ENCODE results near the gene SASH1.
"Not testable (repeated sequence)": the region's sequence is repeated elsewhere in the genome, so short reads cannot be mapped to it uniquely, and the experiment has no call there.

The SASH1 gene

DNA sequence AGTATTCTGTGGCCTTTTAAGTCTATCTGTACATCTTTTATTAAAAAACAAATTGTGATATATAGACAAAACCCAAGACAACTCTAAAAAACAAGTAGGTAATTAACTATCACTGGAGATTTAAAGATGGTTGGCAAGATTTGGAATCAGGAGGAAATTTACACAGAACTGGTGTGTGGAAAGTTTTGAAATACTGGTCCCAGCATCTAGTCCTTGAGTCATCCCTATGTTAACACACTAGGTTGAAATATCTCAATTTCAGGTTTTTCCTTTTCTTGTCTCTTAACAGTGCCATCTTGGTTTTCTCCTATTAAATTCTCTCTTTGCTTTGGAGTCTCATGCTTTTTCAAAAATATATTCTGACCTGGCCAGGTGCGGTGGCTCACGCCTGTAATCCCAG lies 27.5 kb downstream of the SASH1 start:
- no peak overlapping the region for H3K9ac ChIP-seq (ENCODE audit: insufficient read length, low read depth)
- no peaks in the 10 kb centered on the region for H3K9me3 ChIP-seq (ENCODE audit: insufficient read depth, low read length)
- H3K4me3 ChIP-seq (ENCODE audit: insufficient read length, low read depth): no peak overlapping the region
- DNase-seq (ENCODE audit: low read depth, low spot score): no peak
- TF ChIP-seq SUZ12 (IDR thresholded peaks at IDR 0.05; ENCODE audit: extremely low read depth, insufficient read depth, insufficient read length): no peak
- TF ChIP-seq YY1 (IDR thresholded peaks at IDR 0.05; ENCODE audit: insufficient read depth, insufficient read length): no peak
- no peak for TF ChIP-seq ZNF274 (IDR thresholded peaks at IDR 0.05; ENCODE audit: low read depth, low read length)
- no peaks in the 10 kb centered on the region for H3K27me3 ChIP-seq (ENCODE audit: insufficient read depth, insufficient read length)
- no peaks in the 10 kb centered on the region for H3K4me1 ChIP-seq (ENCODE audit: insufficient read depth, insufficient read length)
- no peaks in the 10 kb centered on the region for H3K36me3 ChIP-seq (ENCODE audit: insufficient read depth, insufficient read length, low read length)

DNA sequence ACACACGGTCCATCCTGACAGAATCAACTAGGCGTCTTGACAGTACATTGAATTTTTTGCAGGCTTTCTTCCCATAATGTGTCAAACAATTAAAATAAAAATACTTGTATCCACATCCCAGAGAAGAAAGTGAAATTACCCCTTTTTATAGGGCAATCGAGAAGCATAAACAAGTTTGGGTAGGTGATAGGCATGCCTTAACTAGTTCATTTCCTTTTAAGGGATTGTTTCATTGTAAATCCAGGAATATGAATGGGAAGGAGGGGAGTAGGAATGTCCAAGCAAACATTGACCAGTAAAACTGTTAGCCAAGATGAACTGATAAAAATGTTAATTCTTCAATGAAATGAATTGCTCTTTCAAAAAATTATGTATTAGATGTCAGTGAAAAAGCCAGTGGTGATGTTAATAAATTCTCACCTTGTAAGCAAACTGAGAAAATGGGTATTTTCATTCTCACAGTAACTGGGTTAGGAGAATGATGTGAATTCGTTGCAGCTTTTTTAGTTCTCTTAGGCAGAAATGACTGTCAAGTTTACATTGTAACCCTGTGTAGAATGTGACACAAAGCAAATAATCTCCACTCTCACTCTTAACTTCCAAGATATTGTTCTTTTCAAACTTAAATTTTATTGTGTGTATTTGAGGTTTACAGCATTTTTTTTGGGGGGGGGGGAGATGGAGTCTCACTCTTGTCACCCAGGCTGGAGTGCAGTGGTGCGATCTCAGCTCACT lies 31.6 kb downstream of the SASH1 start:
- H3K27me3 ChIP-seq (ENCODE audit: insufficient read depth, insufficient read length): no peaks in the 10 kb centered on the region
- H3K9ac ChIP-seq (ENCODE audit: insufficient read length, low read depth): no peak overlapping the region
- H3K4me1 ChIP-seq (ENCODE audit: insufficient read depth, insufficient read length): no peaks in the 10 kb centered on the region
- H3K4me3 ChIP-seq (ENCODE audit: insufficient read length, low read depth): no peak overlapping the region
- no peaks in the 10 kb centered on the region for H3K36me3 ChIP-seq (ENCODE audit: insufficient read depth, insufficient read length, low read length)
- no peak for DNase-seq (ENCODE audit: low read depth, low spot score)
- no peaks in the 10 kb centered on the region for H3K9me3 ChIP-seq (ENCODE audit: insufficient read depth, low read length)
- TF ChIP-seq ZNF274 (IDR thresholded peaks at IDR 0.05; ENCODE audit: low read depth, low read length) (no peak), SUZ12 (IDR thresholded peaks at IDR 0.05; ENCODE audit: extremely low read depth, insufficient read depth, insufficient read length) (no peak), YY1 (IDR thresholded peaks at IDR 0.05; ENCODE audit: insufficient read depth, insufficient read length) (no peak)

DNA sequence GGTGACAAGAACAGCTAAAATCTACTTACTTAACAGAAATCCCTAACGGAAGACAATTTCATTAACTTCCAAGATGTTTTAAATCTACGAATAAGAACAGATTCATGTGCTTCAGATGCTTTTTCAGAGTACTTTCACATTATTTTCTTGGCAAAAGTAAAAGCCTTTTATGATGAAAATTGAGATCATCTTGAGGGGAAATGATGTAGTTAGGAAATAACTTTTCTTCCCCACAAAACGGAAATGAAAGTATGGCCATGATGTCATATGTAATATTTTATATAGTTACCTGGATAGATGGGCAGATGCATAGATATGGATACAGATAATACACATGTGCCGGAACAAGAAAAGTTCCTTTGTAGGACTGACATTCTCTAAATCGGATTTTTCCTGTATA lies 32.8 kb downstream of the SASH1 start:
- DNase-seq (ENCODE audit: low read depth, low spot score): no peak
- no peak overlapping the region for H3K4me3 ChIP-seq (ENCODE audit: insufficient read length, low read depth)
- H3K36me3 ChIP-seq (ENCODE audit: insufficient read depth, insufficient read length, low read length): no peaks in the 10 kb centered on the region
- TF ChIP-seq ZNF274 (IDR thresholded peaks at IDR 0.05; ENCODE audit: low read depth, low read length): no peak
- no peak for TF ChIP-seq SUZ12 (IDR thresholded peaks at IDR 0.05; ENCODE audit: extremely low read depth, insufficient read depth, insufficient read length)
- TF ChIP-seq YY1 (IDR thresholded peaks at IDR 0.05; ENCODE audit: insufficient read depth, insufficient read length): no peak
- H3K4me1 ChIP-seq (ENCODE audit: insufficient read depth, insufficient read length): no peaks in the 10 kb centered on the region
- no peak overlapping the region for H3K9ac ChIP-seq (ENCODE audit: insufficient read length, low read depth)
- no peaks in the 10 kb centered on the region for H3K9me3 ChIP-seq (ENCODE audit: insufficient read depth, low read length)
- H3K27me3 ChIP-seq (ENCODE audit: insufficient read depth, insufficient read length): no peaks in the 10 kb centered on the region

DNA sequence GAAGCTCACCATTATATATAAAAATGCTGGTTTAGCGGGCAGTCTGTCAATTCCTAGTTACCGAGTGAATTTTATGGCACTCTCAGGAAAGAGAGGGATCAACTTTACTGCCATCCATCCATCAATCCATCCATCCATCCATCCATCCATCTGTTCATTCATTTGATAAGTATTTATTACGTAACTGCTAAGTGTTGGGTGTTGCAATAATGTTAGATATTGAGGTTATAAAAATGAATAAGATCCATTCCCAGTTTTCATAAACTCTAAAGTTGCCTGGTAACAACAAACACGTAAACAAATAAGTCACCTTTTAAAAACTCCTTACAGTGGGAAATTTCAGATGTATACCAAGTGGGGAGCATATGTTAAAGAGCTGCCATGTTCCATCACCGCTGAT lies 36.8 kb downstream of the SASH1 start:
- H3K36me3 ChIP-seq (ENCODE audit: insufficient read depth, insufficient read length, low read length): no peaks in the 10 kb centered on the region
- no peaks in the 10 kb centered on the region for H3K27me3 ChIP-seq (ENCODE audit: insufficient read depth, insufficient read length)
- no peak overlapping the region for H3K4me3 ChIP-seq (ENCODE audit: insufficient read length, low read depth)
- H3K9ac ChIP-seq (ENCODE audit: insufficient read length, low read depth): no peak overlapping the region
- no peak for DNase-seq (ENCODE audit: low read depth, low spot score)
- no peaks in the 10 kb centered on the region for H3K9me3 ChIP-seq (ENCODE audit: insufficient read depth, low read length)
- no peaks in the 10 kb centered on the region for H3K4me1 ChIP-seq (ENCODE audit: insufficient read depth, insufficient read length)
- TF ChIP-seq SUZ12 (IDR thresholded peaks at IDR 0.05; ENCODE audit: extremely low read depth, insufficient read depth, insufficient read length): no peak
- TF ChIP-seq ZNF274 (IDR thresholded peaks at IDR 0.05; ENCODE audit: low read depth, low read length): no peak
- no peak for TF ChIP-seq YY1 (IDR thresholded peaks at IDR 0.05; ENCODE audit: insufficient read depth, insufficient read length)

DNA sequence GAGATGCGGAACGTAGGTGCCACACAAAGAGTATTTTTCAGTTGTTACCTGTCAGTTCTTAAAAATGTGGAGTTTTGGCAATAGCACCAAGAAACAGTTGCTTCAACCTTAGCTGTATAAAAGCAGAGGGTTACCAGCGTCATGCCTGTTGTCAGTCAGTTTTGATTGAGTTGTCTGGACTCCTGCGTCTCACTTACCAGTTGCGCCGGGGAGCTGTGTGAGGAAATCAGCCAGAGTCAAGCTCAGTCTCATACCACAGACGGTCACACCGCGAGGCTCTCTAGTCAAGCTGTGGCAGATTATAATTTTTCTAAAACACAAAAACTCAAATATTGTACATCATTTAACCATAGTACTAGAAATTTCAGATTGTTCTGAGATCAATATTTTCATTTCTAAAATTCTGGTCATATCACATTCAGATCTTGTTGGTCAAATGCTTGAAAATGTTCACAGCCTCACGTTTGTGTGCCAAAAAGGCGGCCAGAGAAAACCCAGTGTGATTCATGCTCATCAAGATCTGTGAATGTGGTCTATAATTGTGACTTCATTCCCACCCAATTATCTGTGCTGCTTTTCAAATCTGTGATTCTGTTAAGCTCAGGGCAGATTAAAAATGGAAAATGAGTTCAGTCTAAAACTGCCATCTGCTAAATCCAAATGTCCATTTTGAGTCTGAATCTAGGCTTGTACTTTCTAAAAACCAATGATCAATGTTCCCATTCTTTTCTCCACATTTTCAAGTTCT lies 37.5 kb downstream of the SASH1 start:
- Histone ChIP-seq H3K4me3 (ENCODE audit: insufficient read length, low read depth) (no peak overlapping the region), H3K9ac (ENCODE audit: insufficient read length, low read depth) (no peak overlapping the region), H3K9me3 (ENCODE audit: insufficient read depth, low read length) (no peaks in the 10 kb centered on the region), H3K36me3 (ENCODE audit: insufficient read depth, insufficient read length, low read length) (no peaks in the 10 kb centered on the region), H3K4me1 (ENCODE audit: insufficient read depth, insufficient read length) (no peaks in the 10 kb centered on the region), H3K27me3 (ENCODE audit: insufficient read depth, insufficient read length) (no peaks in the 10 kb centered on the region)
- TF ChIP-seq ZNF274 (IDR thresholded peaks at IDR 0.05; ENCODE audit: low read depth, low read length) (no peak), SUZ12 (IDR thresholded peaks at IDR 0.05; ENCODE audit: extremely low read depth, insufficient read depth, insufficient read length) (no peak), YY1 (IDR thresholded peaks at IDR 0.05; ENCODE audit: insufficient read depth, insufficient read length) (no peak)
- no peak for DNase-seq (ENCODE audit: low read depth, low spot score)

DNA sequence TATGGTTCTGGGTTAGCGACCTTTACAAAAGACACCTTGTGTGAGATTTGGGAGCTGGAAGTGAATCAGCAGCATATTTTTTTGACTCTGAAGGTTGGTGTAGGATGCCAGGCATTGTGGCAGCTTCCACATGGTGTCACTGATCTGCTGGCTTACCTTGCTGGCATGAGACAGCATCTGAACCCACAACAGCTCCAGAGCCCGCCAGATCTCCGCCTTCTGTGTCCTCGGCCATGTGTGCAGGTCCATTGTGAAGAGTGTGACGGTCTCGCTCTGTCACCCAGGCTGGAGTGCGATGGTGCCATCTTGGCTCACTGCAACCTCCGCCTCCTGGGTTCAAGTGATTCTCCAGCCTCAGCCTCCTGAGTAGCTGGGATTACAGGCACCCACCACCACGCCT lies 39.4 kb downstream of the SASH1 start:
- H3K36me3 ChIP-seq (ENCODE audit: insufficient read depth, insufficient read length, low read length); DNase-seq (ENCODE audit: low read depth, low spot score): not testable (repeated sequence)

DNA sequence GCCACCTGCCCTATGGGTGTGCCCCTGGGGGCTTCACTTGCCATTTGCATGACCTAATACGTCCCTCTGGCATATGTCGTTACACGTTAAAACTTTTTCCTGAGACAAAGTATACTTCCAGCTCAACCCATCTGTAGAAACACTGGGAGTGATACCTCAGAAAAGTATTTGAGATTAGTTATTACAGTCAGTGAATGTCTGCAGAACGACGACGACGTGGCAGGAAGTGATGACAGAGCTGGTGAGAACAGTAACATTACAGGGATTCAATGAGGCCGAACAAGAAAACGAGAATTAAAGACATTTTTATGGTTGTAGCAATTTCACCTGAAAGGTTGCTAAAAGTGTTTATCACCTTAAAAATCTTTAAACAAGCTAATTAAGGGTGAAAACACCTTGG lies 40.2 kb downstream of the SASH1 start:
- DNase-seq (ENCODE audit: low read depth, low spot score): no peak
- Histone ChIP-seq H3K4me1 (ENCODE audit: insufficient read depth, insufficient read length) (no peaks in the 10 kb centered on the region), H3K9ac (ENCODE audit: insufficient read length, low read depth) (no peak overlapping the region), H3K4me3 (ENCODE audit: insufficient read length, low read depth) (no peak overlapping the region), H3K27me3 (ENCODE audit: insufficient read depth, insufficient read length) (no peaks in the 10 kb centered on the region), H3K9me3 (ENCODE audit: insufficient read depth, low read length) (no peaks in the 10 kb centered on the region), H3K36me3 (ENCODE audit: insufficient read depth, insufficient read length, low read length) (no peaks in the 10 kb centered on the region)
- TF ChIP-seq ZNF274 (IDR thresholded peaks at IDR 0.05; ENCODE audit: low read depth, low read length) (no peak), YY1 (IDR thresholded peaks at IDR 0.05; ENCODE audit: insufficient read depth, insufficient read length) (no peak), SUZ12 (IDR thresholded peaks at IDR 0.05; ENCODE audit: extremely low read depth, insufficient read depth, insufficient read length) (no peak)

More for the DNA sequence above, 39.4 kb downstream of the SASH1 start:
- H3K4me3 ChIP-seq (ENCODE audit: insufficient read length, low read depth); H3K27me3 ChIP-seq (ENCODE audit: insufficient read depth, insufficient read length); H3K9me3 ChIP-seq (ENCODE audit: insufficient read depth, low read length); H3K9ac ChIP-seq (ENCODE audit: insufficient read length, low read depth); H3K4me1 ChIP-seq (ENCODE audit: insufficient read depth, insufficient read length): not testable (repeated sequence)
